Embryonic facial prominence (tissue), 1 donor: ENCODE results near the gene DHX38.
"Not testable (repeated sequence)": the region's sequence is repeated elsewhere in the genome, so short reads cannot be mapped to it uniquely, and the experiment has no call there.

Source experiments
- DNase-seq: peaks from one replicate; pipeline ENCODE4 v3.0.0-alpha.2; 2016; ENCODE audit errors: extremely low spot score

Gene DHX38

DNA sequence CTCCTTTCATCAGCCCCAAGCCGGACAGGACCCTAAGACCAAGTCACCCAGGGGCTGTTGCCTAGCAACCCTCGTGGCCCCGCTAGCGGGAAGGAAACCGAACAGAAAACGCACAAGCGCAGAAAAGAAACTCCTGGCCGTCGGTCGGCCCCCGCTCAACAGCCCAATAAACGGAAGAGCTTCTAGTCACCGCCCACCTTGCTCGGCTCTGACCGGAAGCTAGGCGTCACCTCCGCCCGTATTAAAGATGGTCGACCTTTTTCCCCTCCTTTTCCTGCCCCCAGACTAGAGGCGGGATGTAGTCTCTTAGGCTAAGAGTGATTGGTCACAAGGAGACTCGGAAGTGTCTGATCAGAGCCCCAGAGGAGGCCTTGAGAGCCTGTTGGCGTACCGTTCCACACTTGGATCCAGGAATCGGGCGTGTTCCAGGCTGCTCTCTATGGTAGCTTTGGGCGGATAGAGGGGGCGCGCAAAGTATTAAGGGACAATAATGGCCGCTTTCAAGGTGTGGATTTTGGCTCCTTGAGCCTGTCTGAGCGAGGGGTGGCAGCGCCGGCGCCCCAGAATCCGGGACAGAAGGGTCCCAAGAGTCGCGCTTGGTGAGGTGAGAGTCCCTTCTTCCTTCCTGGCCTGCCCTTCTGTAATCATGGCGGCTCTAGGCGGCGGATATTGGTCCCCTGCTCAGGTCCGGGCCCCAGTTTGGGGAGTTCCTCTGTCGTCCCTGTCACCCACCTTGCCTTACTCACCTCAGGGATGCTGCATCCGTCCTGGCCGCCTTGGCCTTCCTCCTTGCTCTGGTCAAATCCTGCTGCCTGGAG is at the start of gene DHX38, which contains the start of gene TXNL4B:
Gene DHX38, plus strand, starts transcription at position 400 of the 818 bp plus-strand sequence. CDS start 2,311 bp downstream, outside the sequence.
Gene TXNL4B, minus strand, starts transcription at position 173 of the 818 bp plus-strand sequence. CDS start 2,871 bp downstream, outside the sequence.
- DNase-seq: peak; percentile 99

DNA sequence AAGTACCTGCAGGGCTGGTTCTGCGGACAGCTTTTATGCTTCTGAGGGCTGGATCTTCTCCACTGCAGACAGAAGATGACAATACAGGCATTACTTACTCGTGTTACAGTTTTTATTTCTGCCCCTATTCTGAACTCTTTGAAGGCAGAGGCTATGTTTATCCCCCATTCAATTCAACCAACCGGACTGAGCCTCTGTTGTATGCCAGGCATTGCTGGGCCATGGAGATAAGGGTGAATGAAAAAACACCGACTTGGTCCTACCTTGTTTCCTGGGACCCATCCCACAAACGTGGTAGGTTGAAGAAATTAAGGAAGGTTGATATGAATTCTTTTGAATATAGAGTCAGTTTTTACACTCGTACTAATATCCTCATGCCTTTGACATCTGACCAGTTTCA is 49.4 kb upstream of the DHX38 start:
- DNase-seq: no peak

DNA sequence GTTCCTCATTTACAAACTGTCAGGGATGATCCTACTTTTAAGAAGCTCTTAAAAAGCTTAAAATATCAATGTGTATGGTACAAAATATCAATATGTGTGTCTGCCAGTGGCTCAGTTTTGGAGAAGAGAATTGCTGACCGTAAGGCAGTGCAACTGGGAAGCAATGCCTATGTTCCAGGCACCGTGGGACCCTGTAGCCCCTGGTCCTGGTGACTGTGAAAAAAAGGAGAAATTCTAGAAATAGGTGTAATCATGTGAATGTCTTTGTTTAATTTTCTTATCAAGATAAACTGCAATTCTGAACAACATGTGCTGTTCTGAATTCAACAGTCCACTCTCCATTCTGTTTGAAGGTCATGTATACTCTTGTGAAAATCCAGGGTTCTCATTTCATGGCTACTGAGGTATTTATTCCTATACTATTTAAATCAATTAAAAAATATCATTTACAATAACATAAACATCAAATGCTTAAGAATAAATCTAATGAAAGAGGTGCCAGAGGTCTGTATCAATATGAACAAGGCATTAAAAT is 48.8 kb upstream of the DHX38 start:
- DNase-seq: no peak

DNA sequence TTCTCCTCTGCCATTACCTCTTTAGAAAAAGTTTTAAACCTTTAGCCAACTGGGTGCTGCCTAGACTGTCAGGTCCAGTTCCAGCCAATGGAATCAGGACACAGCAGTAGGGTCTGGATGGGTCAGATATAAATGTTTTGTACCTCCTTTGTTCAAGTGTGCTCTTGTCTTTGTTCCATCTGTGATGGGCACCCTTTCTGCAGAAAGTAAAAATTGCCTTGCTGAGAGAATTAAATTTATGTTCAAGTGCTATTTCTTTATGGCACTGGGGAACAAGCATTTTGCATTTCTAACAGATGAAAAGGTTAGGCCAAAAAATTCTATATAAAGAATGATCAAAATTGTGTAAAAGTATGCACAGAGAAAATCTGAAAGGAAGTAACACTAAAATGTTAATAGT is 44.5 kb upstream of the DHX38 start:
- DNase-seq: no peak

DNA sequence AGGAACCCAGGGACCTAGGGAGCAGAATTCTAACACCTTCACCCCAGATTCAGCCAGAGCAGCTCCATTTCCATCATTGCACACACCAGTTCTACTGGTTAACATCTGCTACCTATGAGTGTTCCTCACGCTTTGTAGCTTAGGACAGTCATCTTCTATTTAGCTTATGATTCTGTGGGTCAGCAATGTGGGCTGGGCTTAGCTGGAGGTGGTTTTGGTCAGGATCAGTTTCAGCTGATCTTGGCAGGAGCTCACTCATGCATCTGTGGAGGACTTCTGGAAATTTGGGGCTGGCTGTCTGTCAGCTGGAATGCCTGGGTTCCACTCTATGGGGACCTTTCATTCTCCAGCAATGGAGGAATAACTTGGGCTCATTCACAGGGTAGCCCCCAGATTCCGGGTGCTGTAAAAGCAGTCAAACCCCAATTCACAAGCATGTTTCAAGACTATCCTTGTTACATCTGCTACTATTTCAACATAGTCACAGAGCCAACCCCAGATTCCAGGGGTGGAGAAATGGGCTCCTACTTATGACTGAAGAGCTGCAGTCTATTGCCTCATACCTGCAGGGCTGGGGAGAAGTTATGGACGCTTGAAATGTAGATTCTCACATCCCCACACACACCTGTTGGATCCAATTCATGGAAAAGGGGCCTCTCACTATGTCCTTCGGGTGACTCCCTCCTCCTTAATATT is 42.7 kb upstream of the DHX38 start:
- DNase-seq: no peak

DNA sequence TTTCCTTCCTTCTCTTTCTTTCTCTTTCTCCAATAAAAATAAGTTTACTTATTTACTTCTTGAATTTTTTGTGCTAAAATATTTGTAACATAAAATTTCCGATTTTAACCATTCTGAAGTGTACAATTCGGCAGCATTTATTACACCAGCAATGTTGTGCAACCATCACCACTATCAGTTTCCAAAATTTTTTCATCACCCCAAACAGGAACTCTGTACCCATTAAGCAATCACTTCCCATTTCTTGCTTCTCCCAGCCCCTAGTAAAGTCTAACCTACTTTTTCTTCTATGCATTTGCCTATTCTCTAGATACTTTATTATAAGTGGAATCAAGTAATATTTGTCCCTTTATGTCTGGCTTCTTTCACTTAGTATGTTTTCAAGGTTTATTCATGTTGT is 41.8 kb upstream of the DHX38 start:
- no peak for DNase-seq

DNA sequence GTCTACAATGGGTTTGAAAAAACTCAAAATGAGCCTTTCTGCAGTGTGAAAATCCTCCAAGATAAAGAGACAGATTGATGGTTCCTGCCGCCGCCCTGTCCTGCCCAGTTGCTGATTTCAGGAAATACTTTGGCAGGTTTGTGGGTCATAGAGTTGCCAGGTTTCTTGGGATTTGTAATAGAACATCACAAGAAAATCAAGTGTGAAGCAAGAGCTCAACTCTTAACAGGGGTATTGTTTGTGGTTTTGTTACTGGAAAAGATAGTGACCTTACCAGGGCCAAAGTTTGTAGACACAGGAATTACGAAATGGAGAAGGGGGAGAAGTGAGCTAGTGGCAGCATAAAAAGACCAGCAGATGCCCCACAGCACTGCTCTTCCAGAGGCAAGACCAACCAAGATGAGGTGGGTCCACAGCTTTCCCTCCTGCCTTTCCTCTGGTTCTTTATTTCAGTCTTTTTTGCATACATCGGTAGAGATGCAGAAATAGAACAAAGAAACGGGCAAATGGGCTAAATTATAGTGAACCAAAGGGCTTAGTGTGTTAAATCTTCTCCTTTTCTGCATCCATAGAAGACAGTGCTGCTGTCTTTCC is 39.3 kb upstream of the DHX38 start, which contains the start of gene HP:
Gene HP, plus strand, starts transcription at position 252 of the 594 bp plus-strand sequence. Its CDS starts 148 bp downstream, at position 400.
- not testable (repeated sequence) for DNase-seq

DNA sequence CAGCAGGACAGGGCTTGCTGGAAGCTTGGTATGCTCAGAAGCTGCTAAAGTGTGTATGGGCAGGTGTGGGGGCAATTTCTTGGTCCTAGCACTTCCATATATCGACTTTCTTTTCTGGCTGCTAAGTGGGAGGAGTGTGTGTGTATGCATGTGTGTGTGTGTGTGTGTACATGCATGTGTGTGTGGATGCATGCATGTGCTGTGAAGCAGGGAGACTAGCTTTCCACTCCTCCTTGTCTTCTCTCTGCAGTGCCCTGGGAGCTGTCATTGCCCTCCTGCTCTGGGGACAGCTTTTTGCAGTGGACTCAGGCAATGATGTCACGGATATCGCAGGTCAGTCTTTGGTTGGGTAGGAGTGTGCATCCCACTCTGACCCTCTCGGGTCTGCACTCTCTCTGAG is 37.7 kb upstream of the DHX38 start:
- no peak for DNase-seq

DNA sequence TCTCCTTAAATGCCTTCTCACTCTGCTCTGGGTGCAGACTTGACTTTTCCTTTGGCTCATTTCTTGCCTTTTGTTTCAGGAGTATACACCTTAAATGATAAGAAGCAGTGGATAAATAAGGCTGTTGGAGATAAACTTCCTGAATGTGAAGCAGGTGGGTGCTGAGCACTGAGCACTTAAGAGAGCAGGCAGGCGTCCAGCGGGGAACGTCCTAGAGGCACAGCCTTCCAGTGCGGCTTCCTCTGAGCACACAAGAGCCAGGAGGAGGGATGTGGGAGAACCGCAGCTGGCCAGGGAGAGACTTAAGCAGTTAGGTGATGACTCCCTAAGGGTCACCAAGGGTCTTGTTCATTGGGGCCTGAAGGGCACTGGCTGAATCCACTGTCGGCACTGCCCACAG is 36.3 kb upstream of the DHX38 start:
- DNase-seq: not testable (repeated sequence)

DNA sequence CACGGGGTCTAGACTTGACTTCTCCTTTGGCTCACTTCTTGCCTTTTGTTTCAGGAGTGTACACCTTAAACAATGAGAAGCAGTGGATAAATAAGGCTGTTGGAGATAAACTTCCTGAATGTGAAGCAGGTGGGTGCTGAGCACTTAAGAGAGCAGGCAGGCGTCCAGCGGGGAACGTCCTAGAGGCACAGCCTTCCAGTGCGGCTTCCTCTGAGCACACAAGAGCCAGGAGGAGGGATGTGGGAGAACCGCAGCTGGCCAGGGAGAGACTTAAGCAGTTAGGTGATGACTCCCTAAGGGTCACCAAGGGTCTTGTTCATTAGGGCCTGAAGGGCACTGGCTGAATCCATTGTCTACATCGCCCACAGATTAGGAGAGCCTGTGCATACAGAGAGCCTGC is 34.6 kb upstream of the DHX38 start:
- not testable (repeated sequence) for DNase-seq

DNA sequence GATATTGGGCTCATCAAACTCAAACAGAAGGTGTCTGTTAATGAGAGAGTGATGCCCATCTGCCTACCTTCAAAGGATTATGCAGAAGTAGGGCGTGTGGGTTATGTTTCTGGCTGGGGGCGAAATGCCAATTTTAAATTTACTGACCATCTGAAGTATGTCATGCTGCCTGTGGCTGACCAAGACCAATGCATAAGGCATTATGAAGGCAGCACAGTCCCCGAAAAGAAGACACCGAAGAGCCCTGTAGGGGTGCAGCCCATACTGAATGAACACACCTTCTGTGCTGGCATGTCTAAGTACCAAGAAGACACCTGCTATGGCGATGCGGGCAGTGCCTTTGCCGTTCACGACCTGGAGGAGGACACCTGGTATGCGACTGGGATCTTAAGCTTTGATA is 33.2 kb upstream of the DHX38 start:
- DNase-seq: no peak

DNA sequence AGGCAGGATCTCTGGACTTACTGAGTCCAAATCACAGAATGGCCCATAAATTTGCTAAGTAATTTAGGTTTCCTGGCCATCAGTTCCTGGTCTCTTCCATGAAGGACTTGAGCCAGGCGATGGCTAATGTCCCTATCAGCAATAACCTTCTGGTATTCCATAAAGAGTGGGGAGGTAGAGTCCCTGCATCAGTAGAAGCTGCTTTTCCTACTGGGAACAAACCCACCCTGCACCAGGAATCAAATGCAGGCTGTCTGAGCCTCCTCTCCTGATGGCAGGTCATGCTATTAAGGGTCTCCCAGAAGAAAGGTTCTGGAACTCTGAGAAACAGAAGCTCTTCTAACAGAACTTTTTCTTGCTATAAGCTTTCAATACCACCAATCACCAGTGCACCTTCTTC is 32.1 kb upstream of the DHX38 start:
- no peak for DNase-seq

DNA sequence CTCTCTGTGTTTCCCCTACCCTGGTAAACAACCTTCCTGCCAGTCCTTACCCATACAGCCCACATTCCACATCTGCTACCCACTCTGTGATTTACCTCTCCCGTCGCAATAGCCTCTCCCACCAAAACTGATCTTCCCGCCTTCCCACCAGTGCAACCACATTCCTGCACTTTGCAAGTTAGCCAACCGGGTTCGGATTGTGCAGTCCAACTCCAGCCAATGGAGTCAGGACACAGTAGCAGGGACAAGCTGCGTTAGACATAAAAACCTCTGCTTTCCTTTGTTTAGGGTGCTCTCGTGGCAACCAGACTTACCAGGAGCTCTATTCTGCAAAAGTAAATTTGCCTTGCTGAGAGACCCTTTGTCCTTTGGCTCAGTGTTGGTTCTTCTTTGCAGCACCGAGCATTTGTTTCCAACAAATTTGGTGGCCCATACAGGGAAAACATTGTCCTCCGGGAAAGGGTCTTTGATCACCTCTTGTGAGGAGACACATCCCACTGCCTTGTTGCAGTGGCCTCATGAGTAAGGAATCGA is 29.2 kb upstream of the DHX38 start:
- DNase-seq: no peak

DNA sequence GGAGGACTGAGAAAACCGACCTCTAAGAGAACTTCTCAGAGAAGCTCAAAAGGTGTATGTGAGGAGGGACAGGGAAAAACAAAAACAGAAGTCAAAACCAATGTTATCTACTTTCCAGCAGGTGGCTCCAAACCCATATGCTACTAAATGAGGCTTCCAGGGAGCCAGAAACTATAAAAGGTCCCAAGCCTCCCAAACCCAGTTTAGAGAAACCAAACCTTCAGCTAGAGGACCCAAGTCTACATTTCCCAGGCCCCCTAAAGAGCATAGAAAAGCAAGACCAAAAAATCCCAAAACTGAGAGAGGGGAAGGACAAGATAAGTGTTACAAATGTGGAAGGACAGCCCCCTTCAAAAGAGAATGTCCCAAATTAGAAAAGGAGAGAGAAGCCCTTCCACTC is 26.9 kb upstream of the DHX38 start:
- no peak for DNase-seq

DNA sequence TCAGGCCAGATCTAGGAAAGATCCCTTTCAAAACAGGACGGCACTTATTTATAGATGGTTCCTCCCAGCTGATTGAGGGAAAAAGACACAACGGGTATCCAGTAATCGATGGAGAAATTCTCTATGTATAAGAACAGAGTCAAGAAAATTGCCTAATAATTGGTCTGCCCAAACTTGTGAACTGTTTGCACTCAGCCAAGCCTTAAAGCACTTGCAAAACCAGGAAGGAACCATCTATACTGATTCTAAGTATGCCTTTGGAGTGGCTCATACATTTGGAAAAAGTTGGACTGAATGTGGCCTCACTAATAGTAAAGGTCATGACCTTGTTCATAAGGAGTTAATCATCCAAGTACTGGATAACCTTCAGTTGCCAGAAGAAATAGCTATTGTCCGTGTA is 24.7 kb upstream of the DHX38 start:
- no peak for DNase-seq

DNA sequence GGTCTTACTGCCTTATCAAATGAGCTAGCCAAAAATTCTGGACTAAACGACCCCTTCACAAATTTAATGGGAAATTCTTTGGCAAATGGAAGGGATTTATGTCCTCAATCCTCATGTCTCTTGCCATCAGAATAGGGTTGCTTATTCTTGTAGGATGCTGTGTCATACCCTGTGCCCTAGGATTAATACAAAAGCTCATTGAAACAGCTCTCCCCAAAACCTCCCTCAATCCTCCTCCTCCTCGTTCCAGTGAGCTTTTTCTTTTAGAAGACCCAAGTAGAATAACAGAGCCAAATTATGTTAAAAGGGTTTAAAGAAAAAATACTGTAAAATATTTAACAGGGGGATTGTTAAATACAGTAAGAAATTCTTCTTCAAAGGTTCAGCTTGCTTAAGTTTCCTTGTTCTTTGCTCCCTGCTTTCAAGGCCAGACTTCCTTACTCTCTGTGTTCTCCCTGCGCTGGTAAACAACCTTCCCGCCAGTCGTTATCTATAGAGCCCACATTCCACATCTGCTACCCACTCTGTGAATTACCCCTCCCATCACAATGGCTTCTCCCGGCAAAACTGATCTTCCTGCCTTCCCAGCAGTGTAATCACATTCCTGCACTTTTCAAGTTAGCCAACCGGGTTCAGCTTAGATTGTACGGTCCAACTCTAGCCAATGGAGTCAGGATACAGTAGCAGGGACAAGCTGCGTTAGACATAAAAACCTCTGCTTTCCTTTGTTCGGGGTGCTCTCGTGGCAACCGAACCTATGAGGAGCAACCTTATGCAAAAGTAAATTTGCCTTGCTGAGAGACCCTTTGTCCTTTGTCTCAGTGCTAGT is 20.9 kb upstream of the DHX38 start:
- no peak for DNase-seq

DNA sequence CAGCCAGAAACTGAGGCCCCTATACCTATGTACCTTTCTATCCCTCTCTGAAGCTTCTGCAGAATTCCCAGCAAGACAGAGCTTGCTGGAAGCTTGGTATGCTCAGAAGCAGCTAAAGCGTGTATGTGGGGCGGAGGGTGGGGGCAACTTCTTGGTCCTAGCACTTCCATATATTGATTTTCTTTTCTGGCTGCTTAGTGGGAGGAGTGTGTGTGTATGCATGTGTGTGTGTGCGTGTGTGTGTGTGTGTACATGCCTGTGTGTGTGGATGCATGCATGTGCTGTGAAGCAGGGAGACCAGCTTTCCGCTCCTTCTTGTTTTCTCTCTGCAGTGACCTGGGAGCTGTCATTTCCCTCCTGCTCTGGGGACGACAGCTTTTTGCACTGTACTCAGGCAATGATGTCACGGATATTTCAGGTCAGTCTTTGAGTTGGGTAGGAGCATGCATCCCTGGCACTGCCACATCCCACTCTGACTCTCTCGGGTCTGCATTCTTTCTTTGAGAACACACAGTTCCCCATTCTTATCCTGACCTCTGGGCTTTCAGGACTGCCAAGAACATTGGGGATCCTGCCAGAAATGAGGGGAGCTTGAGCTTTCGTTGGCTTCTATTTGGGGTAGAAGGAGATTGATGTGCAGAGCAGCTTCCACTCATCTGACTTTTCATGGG is 20.0 kb upstream of the DHX38 start:
- no peak for DNase-seq

DNA sequence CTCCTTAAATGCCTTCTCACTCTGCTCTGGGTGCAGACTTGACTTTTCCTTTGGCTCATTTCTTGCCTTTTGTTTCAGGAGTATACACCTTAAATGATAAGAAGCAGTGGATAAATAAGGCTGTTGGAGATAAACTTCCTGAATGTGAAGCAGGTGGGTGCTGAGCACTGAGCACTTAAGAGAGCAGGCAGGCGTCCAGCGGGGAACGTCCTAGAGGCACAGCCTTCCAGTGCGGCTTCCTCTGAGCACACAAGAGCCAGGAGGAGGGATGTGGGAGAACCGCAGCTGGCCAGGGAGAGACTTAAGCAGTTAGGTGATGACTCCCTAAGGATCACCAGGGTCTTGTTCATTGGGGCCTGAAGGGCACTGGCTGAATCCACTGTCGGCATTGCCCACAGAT is 18.6 kb upstream of the DHX38 start:
- DNase-seq: not testable (repeated sequence)

DNA sequence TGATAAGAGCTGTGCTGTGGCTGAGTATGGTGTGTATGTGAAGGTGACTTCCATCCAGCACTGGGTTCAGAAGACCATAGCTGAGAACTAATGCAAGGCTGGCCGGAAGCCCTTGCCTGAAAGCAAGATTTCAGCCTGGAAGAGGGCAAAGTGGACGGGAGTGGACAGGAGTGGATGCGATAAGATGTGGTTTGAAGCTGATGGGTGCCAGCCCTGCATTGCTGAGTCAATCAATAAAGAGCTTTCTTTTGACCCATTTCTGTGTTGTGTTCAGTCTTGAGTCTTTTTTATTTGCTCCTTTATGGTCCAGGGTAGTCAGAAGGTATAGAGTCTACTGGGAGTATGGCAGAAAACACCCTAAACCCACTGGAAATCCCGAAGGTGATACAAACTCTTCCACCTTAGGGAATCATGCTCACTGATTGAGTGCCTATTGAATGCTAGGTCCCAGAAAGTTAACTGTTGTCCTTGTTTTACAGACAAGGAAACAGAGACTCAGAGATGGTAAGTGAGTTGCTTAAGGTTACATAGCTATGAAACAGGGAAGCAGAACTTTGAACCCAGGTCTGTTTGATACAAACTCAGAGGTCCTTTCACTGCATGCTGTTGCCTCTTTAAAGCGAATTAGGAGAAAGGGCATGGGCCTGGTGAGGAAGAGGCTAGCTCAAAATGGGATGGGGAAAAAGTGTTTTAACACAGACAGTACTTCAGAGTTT is 16.5 kb upstream of the DHX38 start:
- DNase-seq: not testable (repeated sequence)
